ENCODE measurements around the gene ST6GALNAC1. TPM values are rescaled to one million over a fixed set of nuclear protein-coding genes. Genes with fewer than 3 reads are reported as not detected.

Gene ST6GALNAC1
- total RNA-seq, 2 experiments from 2014 or later, result 1.1 to 2.3 TPM

- intact Hi-C loops (cut with micrococcal nuclease), result no loop called here
- Mint-ChIP-seq H3K9me3 (no peaks in the 10 kb centered on the region), H3K27ac (no peak overlapping the region), H3K4me3 (no peak overlapping the region), H3K36me3 (no peaks in the 10 kb centered on the region), H3K27me3 (no peaks in the 10 kb centered on the region), H3K4me1 (ENCODE audit: low read depth) (peaks cover 27% of the 10 kb centered on the region)
- CTCF ChIA-PET, result interaction anchor here (1.6 kb wide), 1 partner anchor 34 kb away, joined by 6 read pairs; no protein-coding TSS in a partner anchor
- POLR2A ChIA-PET, result no interaction called here
- no peak for DNase-seq
Measured at GRCh38 chr17:76658242-76658662, 14.7 kb upstream of the ST6GALNAC1 start.

- CTCF ChIA-PET, result interaction anchor here (1.3 to 1.6 kb wide), 2 partner anchors 24 to 34 kb away, joined by 3 to 6 read pairs; no protein-coding TSS in a partner anchor
- H3K4me3 Mint-ChIP-seq, result no peak overlapping the region
Measured at GRCh38 chr17:76657505-76658241, 14.1 kb upstream of the ST6GALNAC1 start.

GRCh38 chr17:76654408-76654807, 10.9 kb upstream of the ST6GALNAC1 start:
- H3K27me3 Mint-ChIP-seq, result peaks cover 4% of the 10 kb centered on the region
- DNase-seq, result no peak
- POLR2A ChIA-PET, result no interaction called here
- CTCF ChIA-PET, result no interaction called here
- no peak overlapping the region for H3K27ac Mint-ChIP-seq
- peaks cover 13% of the 10 kb centered on the region for H3K4me1 Mint-ChIP-seq (ENCODE audit: low read depth)
- intact Hi-C loops (cut with micrococcal nuclease), result no loop called here
- no peak overlapping the region for H3K4me3 Mint-ChIP-seq
- no peaks in the 10 kb centered on the region for H3K9me3 Mint-ChIP-seq
- H3K36me3 Mint-ChIP-seq, result no peaks in the 10 kb centered on the region

More at GRCh38 chr17:76657505-76658241, 14.1 kb upstream of the ST6GALNAC1 start:
- H3K4me1 Mint-ChIP-seq (ENCODE audit: low read depth), result peaks cover 27% of the 10 kb centered on the region
- H3K36me3 Mint-ChIP-seq, result no peaks in the 10 kb centered on the region
- H3K27me3 Mint-ChIP-seq, result no peaks in the 10 kb centered on the region
- no peak overlapping the region for H3K27ac Mint-ChIP-seq
- no peaks in the 10 kb centered on the region for H3K9me3 Mint-ChIP-seq
- intact Hi-C loops (cut with micrococcal nuclease), result no loop called here
- POLR2A ChIA-PET, result no interaction called here
- DNase-seq, result no peak

- H3K36me3 Mint-ChIP-seq, result peaks cover 3% of the 10 kb centered on the region
- peaks cover 5% of the 10 kb centered on the region for H3K4me1 Mint-ChIP-seq (ENCODE audit: low read depth)
- POLR2A ChIA-PET, result no interaction called here
- CTCF ChIA-PET, result interaction anchor here (1.2 to 1.6 kb wide), 2 partner anchors 27 to 31 kb away, joined by 3 to 5 read pairs; no protein-coding TSS in a partner anchor
- intact Hi-C loops (cut with micrococcal nuclease), result no loop called here
- no peak for DNase-seq
- H3K27me3 Mint-ChIP-seq, result peaks cover 7% of the 10 kb centered on the region
- no peak overlapping the region for H3K27ac Mint-ChIP-seq
- no peak overlapping the region for H3K4me3 Mint-ChIP-seq
- peaks cover 6% of the 10 kb centered on the region for H3K9me3 Mint-ChIP-seq
Measured at GRCh38 chr17:76650504-76650903, 6.9 kb upstream of the ST6GALNAC1 start.

- Mint-ChIP-seq H3K4me3 (no peak overlapping the region), H3K9me3 (peaks cover 6% of the 10 kb centered on the region), H3K36me3 (peaks cover 3% of the 10 kb centered on the region), H3K27me3 (peaks cover 5% of the 10 kb centered on the region), H3K4me1 (ENCODE audit: low read depth) (peaks cover 30% of the 10 kb centered on the region), H3K27ac (peak overlapping the region; percentile 3)
- DNase-seq, result no peak
- CTCF ChIA-PET, result no interaction called here
- POLR2A ChIA-PET, result no interaction called here
- intact Hi-C loops (cut with micrococcal nuclease), result no loop called here
Measured at GRCh38 chr17:76646712-76647111, 3.2 kb upstream of the ST6GALNAC1 start.

GRCh38 chr17:76645481-76645880, 1.9 kb upstream of the ST6GALNAC1 start:
- peaks cover 3% of the 10 kb centered on the region for H3K36me3 Mint-ChIP-seq
- DNase-seq, result no peak
- CTCF ChIA-PET, result no interaction called here
- H3K27ac Mint-ChIP-seq, result no peak overlapping the region
- POLR2A ChIA-PET, result no interaction called here
- intact Hi-C loops (cut with micrococcal nuclease), result no loop called here
- peaks cover 36% of the 10 kb centered on the region for H3K4me1 Mint-ChIP-seq (ENCODE audit: low read depth)
- peaks cover 6% of the 10 kb centered on the region for H3K9me3 Mint-ChIP-seq
- no peak overlapping the region for H3K4me3 Mint-ChIP-seq
- peaks cover 3% of the 10 kb centered on the region for H3K27me3 Mint-ChIP-seq

GRCh38 chr17:76644995-76645394, 1.4 kb upstream of the ST6GALNAC1 start:
- H3K27me3 Mint-ChIP-seq, result peaks cover 3% of the 10 kb centered on the region
- peaks cover 3% of the 10 kb centered on the region for H3K36me3 Mint-ChIP-seq
- DNase-seq, result no peak
- H3K4me1 Mint-ChIP-seq (ENCODE audit: low read depth), result peaks cover 36% of the 10 kb centered on the region
- intact Hi-C loops (cut with micrococcal nuclease), result no loop called here
- POLR2A ChIA-PET, result no interaction called here
- H3K27ac Mint-ChIP-seq, result no peak overlapping the region
- peaks cover 6% of the 10 kb centered on the region for H3K9me3 Mint-ChIP-seq
- CTCF ChIA-PET, result no interaction called here
- no peak overlapping the region for H3K4me3 Mint-ChIP-seq

GRCh38 chr17:76642994-76643393, 563 bp downstream of the ST6GALNAC1 start:
- Mint-ChIP-seq H3K27ac (peak overlapping the region; percentile 49), H3K4me1 (ENCODE audit: low read depth) (peaks cover 32% of the 10 kb centered on the region), H3K9me3 (peaks cover 6% of the 10 kb centered on the region), H3K36me3 (peaks cover 3% of the 10 kb centered on the region), H3K4me3 (peak overlapping the region; percentile 68), H3K27me3 (no peaks in the 10 kb centered on the region)
- ChIA-PET POLR2A (interaction anchor here (0.6 to 0.9 kb wide), 2 partner anchors 30 to 41 kb away, joined by 4 read pairs; no protein-coding TSS in a partner anchor), CTCF (no interaction called here)
- DNase-seq, result no peak
- intact Hi-C loops (cut with micrococcal nuclease), result no loop called here

- Mint-ChIP-seq H3K9me3 (peaks cover 6% of the 10 kb centered on the region), H3K4me1 (ENCODE audit: low read depth) (peaks cover 32% of the 10 kb centered on the region), H3K27ac (no peak overlapping the region), H3K36me3 (peaks cover 3% of the 10 kb centered on the region), H3K4me3 (no peak overlapping the region), H3K27me3 (no peaks in the 10 kb centered on the region)
- DNase-seq, result no peak
- CTCF ChIA-PET, result interaction anchor here (2.8 kb wide), 1 partner anchor 18 kb away, joined by 12 read pairs; no protein-coding TSS in a partner anchor
- POLR2A ChIA-PET, result interaction anchor here (0.6 to 0.8 kb wide), 2 partner anchors 42 to 93 kb away, joined by 3 to 4 read pairs; no protein-coding TSS in a partner anchor
- intact Hi-C loops (cut with micrococcal nuclease), result no loop called here
Measured at GRCh38 chr17:76642032-76642561, 1.5 kb downstream of the ST6GALNAC1 start.

- intact Hi-C loops (cut with micrococcal nuclease), result no loop called here
- no peak overlapping the region for H3K4me3 Mint-ChIP-seq
- H3K36me3 Mint-ChIP-seq, result peaks cover 1% of the 10 kb centered on the region
- peaks cover 32% of the 10 kb centered on the region for H3K4me1 Mint-ChIP-seq (ENCODE audit: low read depth)
- CTCF ChIA-PET, result interaction anchor here (2.8 kb wide), 1 partner anchor 17 kb away, joined by 12 read pairs; no protein-coding TSS in a partner anchor
- no peaks in the 10 kb centered on the region for H3K27me3 Mint-ChIP-seq
- no peak overlapping the region for H3K27ac Mint-ChIP-seq
- POLR2A ChIA-PET, result no interaction called here
- no peak for DNase-seq
- H3K9me3 Mint-ChIP-seq, result peaks cover 4% of the 10 kb centered on the region
Measured at GRCh38 chr17:76641501-76641900, 2.1 kb downstream of the ST6GALNAC1 start.

- POLR2A ChIA-PET, result no interaction called here
- H3K27ac Mint-ChIP-seq, result no peak overlapping the region
Measured at GRCh38 chr17:76640550-76641380, 2.8 kb downstream of the ST6GALNAC1 start.

GRCh38 chr17:76638263-76638662, 5.3 kb downstream of the ST6GALNAC1 start:
- DNase-seq, result no peak
- H3K27ac Mint-ChIP-seq, result no peak overlapping the region
- intact Hi-C loops (cut with micrococcal nuclease), result no loop called here
- H3K4me3 Mint-ChIP-seq, result no peak overlapping the region
- no peaks in the 10 kb centered on the region for H3K9me3 Mint-ChIP-seq
- peaks cover 18% of the 10 kb centered on the region for H3K4me1 Mint-ChIP-seq (ENCODE audit: low read depth)
- CTCF ChIA-PET, result interaction anchor here (1.4 to 2.4 kb wide), 2 partner anchors 14 to 43 kb away, joined by 3 to 12 read pairs; no protein-coding TSS in a partner anchor
- H3K27me3 Mint-ChIP-seq, result no peaks in the 10 kb centered on the region
- no peaks in the 10 kb centered on the region for H3K36me3 Mint-ChIP-seq
- POLR2A ChIA-PET, result no interaction called here

More at GRCh38 chr17:76640550-76641380, 2.8 kb downstream of the ST6GALNAC1 start:
- intact Hi-C loops (cut with micrococcal nuclease), result no loop called here
- no peaks in the 10 kb centered on the region for H3K9me3 Mint-ChIP-seq
- H3K4me1 Mint-ChIP-seq (ENCODE audit: low read depth), result peaks cover 32% of the 10 kb centered on the region
- CTCF ChIA-PET, result interaction anchor here (2.8 kb wide), 1 partner anchor 17 kb away, joined by 12 read pairs; no protein-coding TSS in a partner anchor
- DNase-seq, result no peak
- H3K4me3 Mint-ChIP-seq, result no peak overlapping the region
- H3K36me3 Mint-ChIP-seq, result no peaks in the 10 kb centered on the region
- H3K27me3 Mint-ChIP-seq, result no peaks in the 10 kb centered on the region
